Chondrocyte (in vitro differentiated cells): Measurements from ENCODE around the gene SMAP1. TPM values are rescaled to one million over a fixed set of nuclear protein-coding genes. Genes with fewer than 3 reads are reported as not detected.

ENCODE experiments used
- DNase-seq: peaks from one replicate; pipeline ENCODE4 v3.0.0; 2021; ENCODE audit warnings: mixed read lengths, low spot score
- H3K27ac Mint-ChIP-seq: one replicate; pipeline ENCODE4 v1.8.0; 2021; ENCODE audit warnings: mild to moderate bottlenecking, moderate library complexity, mixed read lengths; ENCODE audit not compliant: unreplicated experiment
- H3K27me3 Mint-ChIP-seq: 2 replicates; pipeline ENCODE4 v1.8.0; 2021; ENCODE audit warnings: low read depth, mixed read lengths
- H3K36me3 Mint-ChIP-seq: 2 replicates; pipeline ENCODE4 v1.8.0; 2021; ENCODE audit warnings: low read depth, mixed read lengths
- H3K4me1 Mint-ChIP-seq: 2 replicates; pipeline ENCODE4 v1.8.0; 2021; ENCODE audit warnings: low read depth, mild to moderate bottlenecking, mixed read lengths
- H3K4me3 Mint-ChIP-seq: one replicate; pipeline ENCODE4 v1.8.0; 2021; ENCODE audit warnings: mild to moderate bottlenecking, moderate library complexity, mixed read lengths; ENCODE audit not compliant: unreplicated experiment
- H3K9me3 Mint-ChIP-seq: 2 replicates; pipeline ENCODE4 v1.8.0; 2021; ENCODE audit warnings: low read depth, mixed read lengths
- CTCF ChIP-seq: fragments of 200-600 bp; sonication (generic); IDR thresholded peaks from 2 replicates; pipeline ENCODE4 v1.5.0; 2021; ENCODE audit warnings: antibody characterized with exemption, mild to moderate bottlenecking, moderate library complexity
- total RNA-seq: library from RNA; stranded (reverse); gene quantifications from 3 replicates; pipeline ENCODE4 v1.2.1, GENCODE V29; 2021

The SMAP1 gene
- total RNA-seq, 1 donor from 2014 or later, result 27.2 TPM

- DNase-seq, result no peak
- H3K27me3 Mint-ChIP-seq, result no peaks in the 10 kb centered on the region
- H3K9me3 Mint-ChIP-seq, result peaks cover 4% of the 10 kb centered on the region
- TF ChIP-seq CTCF, result no peak
- no peak overlapping the region for H3K4me3 Mint-ChIP-seq
- no peak overlapping the region for H3K27ac Mint-ChIP-seq
- no peaks in the 10 kb centered on the region for H3K4me1 Mint-ChIP-seq
- peaks cover 7% of the 10 kb centered on the region for H3K36me3 Mint-ChIP-seq
These were observed 196.7 kb downstream of the SMAP1 start for GRCh38 chr6:70864401-70864800.

GRCh38 chr6:70872469-70872868 lies 204.8 kb downstream of the SMAP1 start:
- Mint-ChIP-seq H3K4me1 (no peaks in the 10 kb centered on the region), H3K27me3 (no peaks in the 10 kb centered on the region), H3K4me3 (no peak overlapping the region), H3K27ac (no peak overlapping the region), H3K36me3 (peaks cover 13% of the 10 kb centered on the region), H3K9me3 (peaks cover 29% of the 10 kb centered on the region)
- DNase-seq, result no peak
- no peak for TF ChIP-seq CTCF

- Mint-ChIP-seq H3K27me3 (peaks cover 3% of the 10 kb centered on the region), H3K4me3 (no peak overlapping the region), H3K36me3 (peaks cover 13% of the 10 kb centered on the region), H3K4me1 (no peaks in the 10 kb centered on the region), H3K27ac (no peak overlapping the region), H3K9me3 (peaks cover 33% of the 10 kb centered on the region)
- DNase-seq, result no peak
- no peak for TF ChIP-seq CTCF
These were observed 206.7 kb downstream of the SMAP1 start for GRCh38 chr6:70874181-70874913.

- TF ChIP-seq CTCF, result no peak
- DNase-seq, result no peak
- H3K27me3 Mint-ChIP-seq, result peaks cover 17% of the 10 kb centered on the region
- H3K27ac Mint-ChIP-seq, result no peak overlapping the region
- no peaks in the 10 kb centered on the region for H3K4me1 Mint-ChIP-seq
- H3K36me3 Mint-ChIP-seq, result no peaks in the 10 kb centered on the region
- peaks cover 4% of the 10 kb centered on the region for H3K9me3 Mint-ChIP-seq
- no peak overlapping the region for H3K4me3 Mint-ChIP-seq
These were observed 211.8 kb downstream of the SMAP1 start for GRCh38 chr6:70879496-70879895.

DNA sequence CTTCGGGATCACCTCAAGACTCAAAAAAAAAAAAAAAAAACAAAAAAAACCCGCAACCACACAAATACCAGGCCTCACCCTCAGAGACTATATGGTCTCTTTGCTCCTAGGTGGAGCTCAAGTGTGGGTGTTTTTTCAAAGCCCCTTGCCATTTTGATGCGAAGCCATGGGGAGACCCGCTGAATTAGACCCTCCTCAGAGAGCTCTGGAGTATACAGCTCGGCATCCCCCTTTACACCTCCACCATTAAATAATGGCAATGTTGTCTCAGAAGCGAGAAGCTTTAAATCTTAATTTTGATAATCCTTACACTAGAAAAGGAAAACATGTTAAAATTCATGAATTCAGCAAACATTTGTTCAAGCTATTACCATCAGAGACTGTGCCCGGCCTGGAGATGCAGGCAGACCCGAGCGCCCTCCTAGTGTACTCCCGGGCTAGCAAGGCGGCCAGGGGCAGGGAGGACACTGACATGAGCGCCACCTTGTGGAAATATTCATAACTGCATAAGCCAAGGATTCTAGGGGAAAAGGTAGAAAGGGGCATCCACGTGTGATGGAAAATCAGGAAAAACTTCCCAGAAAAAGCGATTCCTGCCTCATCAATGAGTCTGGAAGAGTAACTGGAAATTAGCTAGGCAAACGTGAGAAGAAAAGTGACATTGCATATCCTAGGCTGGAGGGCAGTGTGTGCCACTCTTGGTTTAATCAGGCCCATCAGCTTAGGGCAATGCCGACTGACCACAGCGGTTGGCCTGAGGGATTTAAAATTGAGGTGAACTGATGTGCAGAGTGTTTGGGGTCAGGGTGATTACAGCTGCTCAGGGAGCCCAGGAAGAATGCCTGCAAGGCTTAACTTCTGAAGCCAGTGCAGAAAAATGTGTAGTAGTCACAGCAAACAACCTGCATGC lies 216.6 kb downstream of the SMAP1 start:
- Mint-ChIP-seq H3K27ac (no peak overlapping the region), H3K9me3 (no peaks in the 10 kb centered on the region), H3K4me3 (no peak overlapping the region), H3K4me1 (no peaks in the 10 kb centered on the region), H3K27me3 (peaks cover 19% of the 10 kb centered on the region), H3K36me3 (no peaks in the 10 kb centered on the region)
- peak; percentile 97 for TF ChIP-seq CTCF
- no peak for DNase-seq
